AG10803 (cell line): ENCODE results near the gene GVQW3.

Source experiments
- DNase-seq: peaks from one replicate; pipeline ENCODE4 v3.0.0; 2010; ENCODE audit warnings: low read depth
- H3K4me3 ChIP-seq: 2 replicates; pipeline ENCODE4 v1.5.1; 2011; ENCODE audit warnings: mild to moderate bottlenecking, low read length, control low read depth
- CTCF ChIP-seq: conservative IDR thresholded peaks from 2 replicates; pipeline ENCODE4 v1.5.1; 2011; ENCODE audit warnings: mild to moderate bottlenecking, low read length, control low read depth, inconsistent platforms

The GVQW3 gene

GRCh38 chr11:76419896-76420295, 38.8 kb downstream of the GVQW3 start:
- peak; percentile 34 for TF ChIP-seq CTCF
- DNase-seq = no peak

GRCh38 chr11:76424379-76424778, 43.3 kb downstream of the GVQW3 start:
- no peak for DNase-seq
- TF ChIP-seq CTCF = no peak
- no peak overlapping the region for H3K4me3 ChIP-seq

More at GRCh38 chr11:76419896-76420295, 38.8 kb downstream of the GVQW3 start:
- no peak overlapping the region for H3K4me3 ChIP-seq

- TF ChIP-seq CTCF = no peak
- DNase-seq = no peak
- H3K4me3 ChIP-seq = no peak overlapping the region
These were observed 43.8 kb downstream of the GVQW3 start for GRCh38 chr11:76424891-76425290.

- DNase-seq = no peak
- no peak overlapping the region for H3K4me3 ChIP-seq
- TF ChIP-seq CTCF = no peak
These were observed 45.5 kb downstream of the GVQW3 start for GRCh38 chr11:76426660-76427059.

GRCh38 chr11:76436020-76436419, 54.9 kb downstream of the GVQW3 start:
- no peak for DNase-seq
- no peak overlapping the region for H3K4me3 ChIP-seq
- TF ChIP-seq CTCF = no peak

- DNase-seq = no peak
- peak overlapping the region; percentile 90 for H3K4me3 ChIP-seq
- no peak for TF ChIP-seq CTCF
These were observed 62.3 kb downstream of the GVQW3 start for GRCh38 chr11:76443268-76443980.

- no peak for DNase-seq
- peak overlapping the region; percentile 90 for H3K4me3 ChIP-seq
- no peak for TF ChIP-seq CTCF
These were observed 62.9 kb downstream of the GVQW3 start for GRCh38 chr11:76444065-76444383.
